ENCODE data around the gene AP2A2. TPM values are rescaled to one million over a fixed set of nuclear protein-coding genes. Genes with fewer than 3 reads are reported as not detected.
A peak's percentile ranks its signal among the peaks of the same experiment; 100 is the strongest.

AP2A2 gene
- total and polyA plus RNA-seq, 10 donors, result 32.7 to 321 (median 153) TPM

DNA sequence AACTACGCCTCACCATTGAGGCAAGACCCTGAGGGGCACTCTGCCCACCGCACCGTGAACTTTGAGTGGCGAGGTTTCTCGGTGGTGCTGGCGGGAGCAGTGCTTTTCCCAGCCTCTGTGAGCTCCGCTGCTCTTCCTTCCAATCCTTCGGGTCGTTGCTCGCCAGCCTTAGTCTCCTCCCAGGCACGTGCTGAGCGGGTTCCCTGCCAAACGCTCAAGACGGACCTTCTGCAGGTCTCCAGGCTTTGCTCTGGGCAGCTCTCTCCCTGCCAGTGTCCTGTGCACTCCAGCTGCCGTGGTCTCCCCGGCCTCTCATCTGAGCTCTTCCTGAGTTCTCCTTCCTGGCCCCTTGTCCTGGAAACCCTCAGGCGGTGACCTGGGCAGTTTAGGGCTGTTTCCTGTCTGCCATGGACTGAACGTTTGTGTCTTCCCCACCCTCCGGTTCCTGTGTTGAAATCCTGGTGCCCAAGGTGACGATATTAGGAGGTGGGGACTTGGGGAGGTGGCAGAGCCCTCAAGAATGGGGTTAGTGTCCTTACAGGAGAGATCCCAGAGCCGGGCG is 122.0 kb downstream of the AP2A2 start:
- 38 to 63% (median 52%) methylated on average over 16 to 22 of the region's 22 CpGs for WGBS, 5 donors
- intact Hi-C loops (cut with DNase I; ENCODE audit: low total_unique reads), result no loop called here
- DNase-seq, result peak; percentile 64

GRCh38 chr11:1048375-1049070 is 122.9 kb downstream of the AP2A2 start:
- intact Hi-C loops (cut with DNase I; ENCODE audit: low total_unique reads), result no loop called here
- DNase-seq, result no peak
- H3K9me3 ChIP-seq, result no peaks in the 10 kb centered on the region
- 57 to 76% (median 61%) methylated on average over 25 of the region's 25 CpGs for WGBS, 5 donors
- H3K4me3 ChIP-seq, result no peak overlapping the region
- TF ChIP-seq POLR2AphosphoS5 (IDR thresholded peaks at IDR 0.05) (no peak), POLR2A (IDR thresholded peaks at IDR 0.05) (no peak)
- TF ChIP-seq, protein P1, sequence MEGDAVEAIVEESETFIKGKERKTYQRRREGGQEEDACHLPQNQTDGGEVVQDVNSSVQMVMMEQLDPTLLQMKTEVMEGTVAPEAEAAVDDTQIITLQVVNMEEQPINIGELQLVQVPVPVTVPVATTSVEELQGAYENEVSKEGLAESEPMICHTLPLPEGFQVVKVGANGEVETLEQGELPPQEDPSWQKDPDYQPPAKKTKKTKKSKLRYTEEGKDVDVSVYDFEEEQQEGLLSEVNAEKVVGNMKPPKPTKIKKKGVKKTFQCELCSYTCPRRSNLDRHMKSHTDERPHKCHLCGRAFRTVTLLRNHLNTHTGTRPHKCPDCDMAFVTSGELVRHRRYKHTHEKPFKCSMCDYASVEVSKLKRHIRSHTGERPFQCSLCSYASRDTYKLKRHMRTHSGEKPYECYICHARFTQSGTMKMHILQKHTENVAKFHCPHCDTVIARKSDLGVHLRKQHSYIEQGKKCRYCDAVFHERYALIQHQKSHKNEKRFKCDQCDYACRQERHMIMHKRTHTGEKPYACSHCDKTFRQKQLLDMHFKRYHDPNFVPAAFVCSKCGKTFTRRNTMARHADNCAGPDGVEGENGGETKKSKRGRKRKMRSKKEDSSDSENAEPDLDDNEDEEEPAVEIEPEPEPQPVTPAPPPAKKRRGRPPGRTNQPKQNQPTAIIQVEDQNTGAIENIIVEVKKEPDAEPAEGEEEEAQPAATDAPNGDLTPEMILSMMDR (IDR thresholded peaks at IDR 0.05 in 8 of 11, conservative IDR thresholded peaks at IDR 0.05 in 3 of 11), result no peak
- H3K27me3 ChIP-seq (replicated peaks in 1 of 7), result peaks cover 0 to 54% (median 0%) of the 10 kb centered on the region in 7 donors
- H3K4me1 ChIP-seq, result peaks cover 0 to 62% (median 38%) of the 10 kb centered on the region in 6 donors
- no peaks in the 10 kb centered on the region for H3K36me3 ChIP-seq
- H3K27ac ChIP-seq, result peak overlapping the region in 3 of 8 donors; percentile 44 to 46 (median 45)

More for the DNA sequence above, 122.0 kb downstream of the AP2A2 start:
- TF ChIP-seq POLR2A (IDR thresholded peaks at IDR 0.05), result no peak
- peak in 2 of 3 donors; percentile 41 to 63 for TF ChIP-seq POLR2AphosphoS5 (IDR thresholded peaks at IDR 0.05)
- TF ChIP-seq, protein P1 (IDR thresholded peaks at IDR 0.05 in 8 of 11, conservative IDR thresholded peaks at IDR 0.05 in 3 of 11), result no peak
- H3K4me3 ChIP-seq, result no peak overlapping the region
- peaks cover 0 to 52% (median 0%) of the 10 kb centered on the region in 7 donors for H3K27me3 ChIP-seq (replicated peaks in 1 of 7)
- peak overlapping the region in 1 of 8 donors; percentile 44 for H3K27ac ChIP-seq
- H3K9me3 ChIP-seq, result no peaks in the 10 kb centered on the region
- peaks cover 0 to 54% (median 33%) of the 10 kb centered on the region in 6 donors for H3K4me1 ChIP-seq
- H3K36me3 ChIP-seq, result no peaks in the 10 kb centered on the region

- no peak for DNase-seq
- H3K4me1 ChIP-seq, result peaks cover 0 to 67% (median 41%) of the 10 kb centered on the region in 6 donors
- H3K9me3 ChIP-seq, result no peaks in the 10 kb centered on the region
- H3K27me3 ChIP-seq (replicated peaks in 1 of 7), result peaks cover 0 to 59% (median 0%) of the 10 kb centered on the region in 7 donors
- 40 to 82% (median 80%) methylated on average over 1 to 6 of the region's 6 CpGs for WGBS, 5 donors
- no peak overlapping the region for H3K4me3 ChIP-seq
- TF ChIP-seq POLR2A (IDR thresholded peaks at IDR 0.05) (no peak), POLR2AphosphoS5 (IDR thresholded peaks at IDR 0.05) (no peak)
- TF ChIP-seq, protein P1 (IDR thresholded peaks at IDR 0.05 in 8 of 11, conservative IDR thresholded peaks at IDR 0.05 in 3 of 11), result no peak
- no peaks in the 10 kb centered on the region for H3K36me3 ChIP-seq
- H3K27ac ChIP-seq, result peak overlapping the region in 5 of 8 donors; percentile 4 to 46 (median 44)
- intact Hi-C loops (cut with DNase I; ENCODE audit: low total_unique reads), result no loop called here
Measured at GRCh38 chr11:1049071-1049405, 123.4 kb downstream of the AP2A2 start.

DNA sequence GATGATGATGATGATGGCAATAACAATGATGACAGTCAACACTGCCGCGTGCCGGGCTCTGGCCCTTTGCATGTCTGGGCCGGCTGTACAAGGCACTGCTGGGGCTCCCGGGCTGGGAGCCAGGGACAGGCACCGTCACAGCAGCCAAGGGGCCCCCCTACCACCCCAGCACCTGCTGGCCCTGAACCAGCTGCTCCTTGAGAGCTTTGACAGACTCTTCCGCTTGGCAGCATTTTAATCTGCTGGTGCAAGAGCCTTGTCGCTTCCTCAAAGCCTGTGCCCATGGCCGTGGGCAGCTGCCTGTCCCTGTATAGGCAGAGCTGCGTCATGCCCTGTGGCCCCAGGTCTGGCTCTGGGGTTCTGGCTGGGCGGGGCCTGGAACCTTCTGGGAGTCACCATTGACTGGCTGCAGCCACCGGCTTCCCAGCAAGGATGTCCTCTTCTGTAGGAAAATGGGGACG is 123.8 kb downstream of the AP2A2 start:
- TF ChIP-seq POLR2A (IDR thresholded peaks at IDR 0.05), result no peak
- TF ChIP-seq, protein P1 (IDR thresholded peaks at IDR 0.05 in 8 of 11, conservative IDR thresholded peaks at IDR 0.05 in 3 of 11), result no peak
- TF ChIP-seq POLR2AphosphoS5 (IDR thresholded peaks at IDR 0.05), result peak; percentile 80 to 84 (median 83)
- DNase-seq, result peak; percentile 90
- Histone ChIP-seq H3K27ac (peak overlapping the region in 6 of 8 donors; percentile 7 to 51 (median 30)), H3K27me3 (replicated peaks in 1 of 7) (peaks cover 0 to 63% (median 0%) of the 10 kb centered on the region in 7 donors), H3K36me3 (no peaks in the 10 kb centered on the region), H3K9me3 (no peaks in the 10 kb centered on the region), H3K4me3 (peak overlapping the region in 1 of 8 donors; percentile 25), H3K4me1 (peaks cover 0 to 72% (median 45%) of the 10 kb centered on the region in 6 donors)
- 32 to 68% (median 43%) methylated on average over 6 to 13 of the region's 13 CpGs for WGBS, 5 donors
- intact Hi-C loops (cut with DNase I; ENCODE audit: low total_unique reads), result no loop called here
